HG02938 (cell line): Measurements from ENCODE around the gene PEF1.

Source experiments
- ATAC-seq: cut with Tn5 transposase; IDR thresholded peaks from one replicate; pipeline ENCODE4 v1.9.1; 2021; ENCODE audit warnings: mild to moderate bottlenecking, moderate library complexity; ENCODE audit not compliant: unreplicated experiment

Gene PEF1

DNA sequence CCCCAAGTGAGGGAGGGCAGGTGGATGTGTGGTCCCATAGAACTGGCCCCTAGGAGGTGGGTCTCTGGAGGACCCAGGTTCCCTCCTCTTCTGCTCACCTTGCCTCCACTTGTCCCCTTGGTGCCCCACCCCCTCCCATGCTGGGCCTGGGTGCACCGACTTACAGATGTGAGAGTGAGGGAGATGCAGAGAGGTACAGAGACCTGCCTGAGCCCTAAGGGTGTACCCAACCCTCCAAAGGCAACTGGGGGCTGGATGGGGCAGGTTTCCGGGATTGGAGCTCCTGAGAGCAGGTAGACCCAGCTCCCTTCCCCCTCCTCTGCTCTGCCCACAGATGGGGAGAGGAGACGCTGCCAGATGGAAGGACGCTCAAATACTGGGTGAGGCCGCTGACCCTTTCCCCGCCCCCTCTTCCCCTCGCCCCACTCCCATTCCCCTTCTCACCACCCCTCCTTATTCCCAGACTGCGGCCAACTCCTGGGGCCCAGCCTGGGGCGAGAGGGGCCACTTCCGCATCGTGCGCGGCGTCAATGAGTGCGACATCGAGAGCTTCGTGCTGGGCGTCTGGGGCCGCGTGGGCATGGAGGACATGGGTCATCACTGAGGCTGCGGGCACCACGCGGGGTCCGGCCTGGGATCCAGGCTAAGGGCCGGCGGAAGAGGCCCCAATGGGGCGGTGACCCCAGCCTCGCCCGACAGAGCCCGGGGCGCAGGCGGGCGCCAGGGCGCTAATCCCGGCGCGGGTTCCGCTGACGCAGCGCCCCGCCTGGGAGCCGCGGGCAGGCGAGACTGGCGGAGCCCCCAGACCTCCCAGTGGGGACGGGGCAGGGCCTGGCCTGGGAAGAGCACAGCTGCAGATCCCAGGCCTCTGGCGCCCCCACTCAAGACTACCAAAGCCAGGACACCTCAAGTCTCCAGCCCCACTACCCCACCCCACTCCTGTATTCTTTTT lies 58.0 kb downstream of the PEF1 start:
- no peak for ATAC-seq

DNA sequence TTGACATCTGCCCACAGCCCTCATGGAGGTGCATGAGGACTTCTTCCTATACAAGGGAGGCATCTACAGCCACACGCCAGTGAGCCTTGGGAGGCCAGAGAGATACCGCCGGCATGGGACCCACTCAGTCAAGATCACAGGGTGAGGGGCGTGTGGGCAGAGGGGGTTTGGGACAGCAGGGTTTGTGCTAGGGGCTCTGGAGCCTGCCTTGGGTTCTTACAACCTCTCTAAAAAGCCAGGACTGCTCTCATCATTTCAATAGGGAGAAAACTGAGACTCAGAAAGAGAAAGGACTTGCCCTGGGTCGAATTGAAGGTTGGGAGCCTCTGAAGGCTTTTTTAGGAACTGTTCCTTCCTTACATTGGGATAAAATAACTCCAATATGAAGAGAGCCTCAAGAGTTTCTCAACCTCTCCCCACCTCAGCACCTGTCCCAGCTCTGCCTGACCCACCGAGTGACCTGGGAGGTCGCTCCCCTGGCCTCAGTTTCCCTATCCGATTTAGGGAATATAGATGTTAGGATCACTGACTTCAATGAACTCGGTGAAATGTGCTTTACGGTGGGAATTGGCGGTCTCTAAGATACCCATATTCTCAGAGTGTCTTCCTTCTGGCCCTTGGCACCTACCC lies 58.8 kb downstream of the PEF1 start:
- ATAC-seq: no peak

DNA sequence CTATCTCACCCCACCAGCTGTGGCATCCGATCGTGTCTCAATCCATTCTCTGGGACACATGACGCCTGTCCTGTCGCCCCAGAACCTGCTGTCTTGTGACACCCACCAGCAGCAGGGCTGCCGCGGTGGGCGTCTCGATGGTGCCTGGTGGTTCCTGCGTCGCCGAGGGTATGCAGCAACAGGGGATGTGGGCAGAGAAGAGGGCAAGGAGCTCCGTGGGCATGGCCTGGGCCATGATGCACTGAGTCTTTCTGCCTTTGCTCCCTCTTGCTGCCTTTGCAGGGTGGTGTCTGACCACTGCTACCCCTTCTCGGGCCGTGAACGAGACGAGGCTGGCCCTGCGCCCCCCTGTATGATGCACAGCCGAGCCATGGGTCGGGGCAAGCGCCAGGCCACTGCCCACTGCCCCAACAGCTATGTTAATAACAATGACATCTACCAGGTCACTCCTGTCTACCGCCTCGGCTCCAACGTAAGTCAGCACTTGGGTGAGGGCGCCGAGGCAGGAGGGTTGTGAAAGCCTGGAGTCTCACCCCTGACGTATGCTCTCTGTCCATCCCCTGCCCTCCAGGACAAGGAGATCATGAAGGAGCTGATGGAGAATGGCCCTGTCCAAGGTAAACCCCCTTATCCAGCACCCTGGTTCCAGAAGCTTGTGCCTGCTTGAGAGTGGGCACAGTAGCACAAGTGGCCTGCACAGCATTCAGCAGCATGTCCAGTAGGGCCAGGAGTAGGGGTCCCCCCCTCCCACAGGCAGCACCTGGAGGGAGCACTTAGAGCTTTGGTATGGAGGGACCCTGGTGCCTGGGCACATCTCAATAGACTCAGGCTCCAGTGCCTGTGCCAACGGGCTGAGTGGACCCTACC lies 59.6 kb downstream of the PEF1 start:
- ATAC-seq: no peak

DNA sequence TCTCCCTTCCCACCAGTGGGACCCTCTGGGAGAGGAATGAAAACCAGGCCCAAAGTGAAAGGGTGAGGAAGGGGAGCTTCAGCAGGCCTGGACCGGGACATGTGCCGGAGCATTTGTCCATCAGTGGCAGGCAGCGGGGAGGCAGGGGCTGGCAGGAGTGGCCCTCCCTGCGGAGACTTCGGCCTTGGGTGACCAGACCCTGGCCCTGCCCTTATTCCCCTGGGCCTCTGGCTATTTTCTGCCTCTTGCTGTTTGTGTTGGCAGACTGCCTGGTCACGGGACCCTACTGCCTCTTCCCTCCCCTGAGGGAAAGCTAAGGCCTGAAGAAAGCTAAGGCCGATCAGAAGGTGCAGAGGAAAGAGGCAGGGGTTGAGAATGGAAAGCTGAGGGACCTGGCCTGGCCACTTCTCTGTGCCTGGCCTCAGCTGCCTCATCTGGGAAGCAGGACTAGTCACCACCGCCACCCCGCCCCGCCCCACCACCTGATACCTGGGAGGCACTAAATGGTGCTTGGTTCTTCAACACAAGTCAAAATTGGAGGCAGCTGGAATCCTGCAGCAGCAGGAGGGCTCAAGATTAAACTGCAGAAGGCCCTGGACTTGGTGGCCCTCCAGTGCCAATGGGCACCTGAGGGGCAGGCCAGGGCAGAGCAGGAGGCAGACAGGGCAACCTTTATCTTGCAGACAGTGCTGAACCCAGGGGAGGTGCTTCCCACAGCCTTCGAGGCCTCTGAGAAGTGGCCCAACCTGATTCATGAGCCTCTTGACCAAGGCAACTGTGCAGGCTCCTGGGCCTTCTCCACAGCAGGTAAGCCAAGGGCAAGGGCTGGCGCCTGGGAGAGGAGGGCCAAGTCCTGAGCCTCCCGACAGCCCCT lies 60.4 kb downstream of the PEF1 start:
- ATAC-seq: no peak

DNA sequence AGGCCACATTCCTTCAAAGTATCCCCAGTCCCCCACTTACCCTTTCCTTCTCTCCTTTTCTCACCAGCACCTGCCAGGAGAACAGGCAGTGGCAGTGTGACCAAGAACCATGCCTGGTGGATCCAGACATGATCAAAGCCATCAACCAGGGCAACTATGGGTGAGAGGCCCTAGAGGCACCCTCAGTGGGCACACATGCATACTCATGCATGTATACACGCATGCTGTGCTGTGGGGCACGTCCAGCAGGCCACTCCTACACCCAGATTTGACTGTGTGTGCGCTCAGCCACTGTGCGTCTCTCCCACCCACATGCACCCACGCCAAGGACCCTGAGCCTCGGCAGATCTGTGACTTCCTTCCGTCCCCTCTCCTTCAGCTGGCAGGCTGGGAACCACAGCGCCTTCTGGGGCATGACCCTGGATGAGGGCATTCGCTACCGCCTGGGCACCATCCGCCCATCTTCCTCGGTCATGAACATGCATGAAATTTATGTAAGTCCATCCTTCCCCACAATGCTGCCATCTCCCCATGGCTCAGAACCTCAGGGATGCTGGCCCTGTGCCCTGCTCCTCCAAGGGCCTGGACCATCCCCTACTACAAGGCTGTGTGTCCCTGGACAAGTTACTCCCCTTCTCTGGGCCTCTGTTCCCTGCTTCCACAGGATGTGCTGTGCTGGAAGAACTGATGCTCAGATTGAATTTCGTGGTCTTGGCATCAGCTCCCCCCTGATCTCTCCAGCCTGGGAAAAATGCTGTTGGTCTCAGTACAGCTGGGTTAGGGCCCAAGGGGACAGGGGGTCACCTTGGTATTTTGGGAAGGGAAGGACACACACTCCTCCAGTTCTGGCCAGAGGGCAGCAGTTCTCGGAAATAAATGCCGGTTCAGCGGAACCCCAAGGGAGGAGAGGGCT lies 61.3 kb downstream of the PEF1 start:
- no peak for ATAC-seq

DNA sequence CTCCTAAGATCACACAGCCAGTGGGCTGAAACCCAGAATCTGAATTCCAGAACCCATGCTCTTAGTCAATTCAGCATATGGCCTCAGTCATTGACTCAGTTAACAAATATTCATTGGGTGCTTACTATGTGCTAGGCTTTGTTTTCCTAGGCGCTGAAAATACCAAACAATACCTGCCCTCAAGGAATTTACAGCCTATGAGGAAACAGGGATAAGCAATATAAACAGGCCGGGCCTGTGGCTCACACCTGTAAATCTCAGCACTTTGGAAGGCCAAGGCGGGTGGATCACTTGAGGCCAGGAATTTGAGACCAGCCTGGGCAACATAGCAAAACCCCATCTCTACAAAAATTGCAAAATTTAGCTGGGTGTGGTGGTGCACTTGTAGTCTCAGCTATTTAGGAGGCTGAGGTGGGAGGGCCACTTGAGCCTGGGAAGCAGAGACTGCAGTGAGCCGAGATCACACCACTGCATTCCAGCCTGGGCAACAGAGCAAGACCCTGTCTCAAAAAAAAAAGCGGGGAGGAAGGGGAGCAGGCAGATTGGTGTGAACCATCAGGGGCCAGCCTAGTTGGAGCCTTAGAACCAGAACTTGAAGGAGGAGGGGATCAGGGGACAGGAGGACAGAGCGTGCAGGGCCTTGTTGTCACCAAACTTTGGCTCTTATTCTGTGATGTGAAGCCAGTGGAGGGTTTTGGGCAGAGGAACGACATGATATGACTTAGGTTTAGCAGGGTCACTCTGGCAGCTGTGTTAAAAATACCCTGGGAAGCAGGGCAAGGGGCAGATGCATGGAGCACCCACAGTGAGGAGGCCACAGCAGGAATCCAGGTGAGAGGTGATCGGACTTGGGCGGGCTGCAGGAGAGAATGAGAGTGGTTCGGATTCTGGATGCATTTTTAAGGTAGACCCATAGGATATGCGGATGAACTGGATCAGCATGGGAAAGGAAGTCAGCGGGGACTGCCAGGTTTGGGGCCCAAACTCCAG lies 62.6 kb downstream of the PEF1 start:
- ATAC-seq: no peak

DNA sequence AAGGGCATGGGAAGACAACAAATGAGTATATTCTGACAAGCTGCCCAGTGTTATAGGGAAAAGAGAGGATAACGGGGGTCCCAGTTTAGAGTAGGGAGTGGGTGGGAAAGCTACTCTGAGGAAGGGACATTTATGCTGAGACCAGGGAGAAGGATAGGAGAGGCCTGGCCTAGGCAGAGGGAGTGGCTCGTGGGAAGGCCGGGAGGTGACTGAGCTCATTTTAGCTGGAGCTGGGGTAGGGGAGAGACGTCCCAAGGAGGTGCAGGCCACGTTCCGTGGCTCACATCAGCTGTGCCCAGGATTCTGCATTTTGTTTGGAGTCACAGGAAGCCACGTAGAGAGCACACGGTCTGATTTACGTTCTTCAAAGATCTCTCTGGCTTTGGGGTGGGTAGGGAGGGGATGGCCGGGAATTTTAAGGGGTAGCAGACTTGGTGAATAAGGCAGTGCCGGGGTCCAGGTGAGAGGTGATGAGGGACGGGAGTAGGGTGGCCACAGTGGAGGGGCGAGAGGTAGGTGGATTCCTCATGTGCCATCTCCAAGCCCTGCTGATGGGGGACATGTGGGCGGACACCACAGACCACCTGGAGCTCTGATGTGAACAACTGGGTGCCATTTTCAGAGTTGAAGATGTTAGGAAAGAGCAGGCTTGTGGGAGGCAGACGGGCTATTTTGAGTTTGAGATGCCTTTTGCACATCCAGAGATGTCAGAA lies 63.6 kb downstream of the PEF1 start:
- no peak for ATAC-seq

DNA sequence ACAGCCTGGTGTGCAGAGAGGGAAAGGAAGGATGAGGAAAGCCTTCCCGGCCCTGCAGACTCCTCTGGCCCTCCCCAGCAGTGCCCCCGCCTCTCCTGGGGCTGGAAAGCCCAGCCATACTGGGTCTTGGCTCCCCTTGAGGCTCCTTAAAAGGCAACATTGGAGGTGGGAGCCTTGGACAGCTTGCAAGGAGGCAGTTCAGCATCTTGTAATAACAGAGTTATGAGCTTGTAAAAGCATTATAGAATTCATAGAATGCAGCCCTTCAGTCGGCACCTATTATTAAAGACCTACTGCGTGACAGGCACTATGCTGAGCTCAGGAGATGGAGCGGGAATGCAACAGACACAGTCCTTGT lies 64.2 kb downstream of the PEF1 start:
- ATAC-seq: no peak
